OCI-LY7 (cell line): Measurements from ENCODE around the gene COL5A1.

Experiments used
- EZH2phosphoT487 ChIP-seq: fragments of 200-600 bp; sonication (generic); IDR thresholded peaks from 2 replicates; pipeline ENCODE4 v1.6.1; 2018; ENCODE audit warnings: low read depth, borderline replicate concordance, mild to moderate bottlenecking, mixed run types, antibody characterized with exemption, low read length, moderate library complexity, mixed read lengths
- TF ChIP-seq, protein P1 (sequence below): fragments of 200-600 bp; sonication (generic); conservative IDR thresholded peaks from 2 replicates; pipeline ENCODE4 v1.5.1; 2014; ENCODE audit warnings: mild to moderate bottlenecking, antibody characterized with exemption, low read length, moderate library complexity, mixed read lengths

DNA sequence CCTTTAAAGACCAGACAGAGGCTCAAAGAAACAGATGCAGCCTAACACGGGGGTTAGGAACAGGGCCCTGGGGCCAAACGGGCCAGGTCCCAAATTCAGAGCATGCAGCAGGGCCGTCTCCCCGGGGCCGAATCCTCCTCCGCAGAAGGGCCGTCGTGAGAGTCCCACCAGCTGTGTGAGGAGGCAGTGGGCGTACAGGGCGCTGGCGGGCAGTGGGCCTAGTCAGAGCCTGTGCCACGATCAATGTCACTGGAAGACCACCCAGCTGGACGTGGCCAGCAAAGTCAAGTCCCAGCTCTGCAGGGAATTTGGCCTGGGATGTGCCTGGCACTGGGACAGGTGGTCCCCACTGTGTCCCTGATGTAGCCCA is 223.2 kb downstream of the COL5A1 start:
- TF ChIP-seq, protein P1, sequence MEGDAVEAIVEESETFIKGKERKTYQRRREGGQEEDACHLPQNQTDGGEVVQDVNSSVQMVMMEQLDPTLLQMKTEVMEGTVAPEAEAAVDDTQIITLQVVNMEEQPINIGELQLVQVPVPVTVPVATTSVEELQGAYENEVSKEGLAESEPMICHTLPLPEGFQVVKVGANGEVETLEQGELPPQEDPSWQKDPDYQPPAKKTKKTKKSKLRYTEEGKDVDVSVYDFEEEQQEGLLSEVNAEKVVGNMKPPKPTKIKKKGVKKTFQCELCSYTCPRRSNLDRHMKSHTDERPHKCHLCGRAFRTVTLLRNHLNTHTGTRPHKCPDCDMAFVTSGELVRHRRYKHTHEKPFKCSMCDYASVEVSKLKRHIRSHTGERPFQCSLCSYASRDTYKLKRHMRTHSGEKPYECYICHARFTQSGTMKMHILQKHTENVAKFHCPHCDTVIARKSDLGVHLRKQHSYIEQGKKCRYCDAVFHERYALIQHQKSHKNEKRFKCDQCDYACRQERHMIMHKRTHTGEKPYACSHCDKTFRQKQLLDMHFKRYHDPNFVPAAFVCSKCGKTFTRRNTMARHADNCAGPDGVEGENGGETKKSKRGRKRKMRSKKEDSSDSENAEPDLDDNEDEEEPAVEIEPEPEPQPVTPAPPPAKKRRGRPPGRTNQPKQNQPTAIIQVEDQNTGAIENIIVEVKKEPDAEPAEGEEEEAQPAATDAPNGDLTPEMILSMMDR: no peak
- no peak for TF ChIP-seq EZH2phosphoT487
